IPS-15b (cell line): ENCODE measurements around the gene BRME1.
"Not testable (repeated sequence)": the region's sequence is repeated elsewhere in the genome, so short reads cannot be mapped to it uniquely, and the experiment has no call there.

Source experiments
- H3K27me3 ChIP-seq: one replicate; pipeline ENCODE4 v1.6.1; 2013; ENCODE audit warnings: low read length; ENCODE audit not compliant: control insufficient read depth, insufficient read depth
- H3K36me3 ChIP-seq: one replicate; pipeline ENCODE4 v1.6.1; 2013; ENCODE audit warnings: low read length; ENCODE audit not compliant: control insufficient read depth, insufficient read depth
- H3K4me1 ChIP-seq: one replicate; pipeline ENCODE4 v1.6.1; 2013; ENCODE audit warnings: mild to moderate bottlenecking, low read length; ENCODE audit not compliant: control insufficient read depth, insufficient read depth
- H3K4me3 ChIP-seq: one replicate; pipeline ENCODE4 v1.5.1; 2013; ENCODE audit warnings: low read depth, low read length
- H3K9ac ChIP-seq: one replicate; pipeline ENCODE4 v1.6.1; 2013; ENCODE audit warnings: low read depth, mild to moderate bottlenecking, low read length
- H3K9me3 ChIP-seq: one replicate; pipeline ENCODE4 v1.6.1; 2013; ENCODE audit warnings: mild to moderate bottlenecking, low read length; ENCODE audit not compliant: control insufficient read depth, insufficient read depth

The BRME1 gene

GRCh38 chr19:13922118-13922517, 16.2 kb upstream of the BRME1 start:
- not testable (repeated sequence) for H3K4me3 ChIP-seq, H3K9ac ChIP-seq, H3K4me1 ChIP-seq, H3K9me3 ChIP-seq, H3K27me3 ChIP-seq
- H3K36me3 ChIP-seq, result peaks cover 45% of the 10 kb centered on the region

- H3K36me3 ChIP-seq, result peaks cover 35% of the 10 kb centered on the region
- H3K4me3 ChIP-seq, result no peak overlapping the region
- no peaks in the 10 kb centered on the region for H3K27me3 ChIP-seq
Observed at GRCh38 chr19:13920940-13921747, 15.2 kb upstream of the BRME1 start.

GRCh38 chr19:13920524-13920923, 14.6 kb upstream of the BRME1 start:
- Histone ChIP-seq H3K9me3 (no peaks in the 10 kb centered on the region), H3K36me3 (peaks cover 34% of the 10 kb centered on the region), H3K27me3 (no peaks in the 10 kb centered on the region), H3K4me1 (no peaks in the 10 kb centered on the region), H3K9ac (no peak overlapping the region), H3K4me3 (no peak overlapping the region)

More at GRCh38 chr19:13920940-13921747, 15.2 kb upstream of the BRME1 start:
- no peaks in the 10 kb centered on the region for H3K4me1 ChIP-seq
- H3K9me3 ChIP-seq, result no peaks in the 10 kb centered on the region
- H3K9ac ChIP-seq, result no peak overlapping the region

- no peaks in the 10 kb centered on the region for H3K9me3 ChIP-seq
- H3K4me3 ChIP-seq, result no peak overlapping the region
- peaks cover 37% of the 10 kb centered on the region for H3K36me3 ChIP-seq
- no peaks in the 10 kb centered on the region for H3K4me1 ChIP-seq
- H3K27me3 ChIP-seq, result no peaks in the 10 kb centered on the region
- H3K9ac ChIP-seq, result no peak overlapping the region
Observed at GRCh38 chr19:13918726-13919411, 13.0 kb upstream of the BRME1 start.

- Histone ChIP-seq H3K27me3 (no peaks in the 10 kb centered on the region), H3K9me3 (no peaks in the 10 kb centered on the region), H3K4me1 (no peaks in the 10 kb centered on the region), H3K9ac (no peak overlapping the region), H3K36me3 (peaks cover 29% of the 10 kb centered on the region), H3K4me3 (no peak overlapping the region)
Observed at GRCh38 chr19:13917888-13918406, 12.0 kb upstream of the BRME1 start.

GRCh38 chr19:13914777-13915176, 8.9 kb upstream of the BRME1 start:
- Histone ChIP-seq H3K9me3 (no peaks in the 10 kb centered on the region), H3K4me3 (no peak overlapping the region), H3K9ac (no peak overlapping the region), H3K27me3 (no peaks in the 10 kb centered on the region), H3K4me1 (no peaks in the 10 kb centered on the region), H3K36me3 (peaks cover 24% of the 10 kb centered on the region)

- Histone ChIP-seq H3K27me3 (no peaks in the 10 kb centered on the region), H3K9me3 (no peaks in the 10 kb centered on the region), H3K36me3 (peaks cover 19% of the 10 kb centered on the region), H3K4me3 (no peak overlapping the region), H3K4me1 (no peaks in the 10 kb centered on the region), H3K9ac (no peak overlapping the region)
Observed at GRCh38 chr19:13913352-13913751, 7.4 kb upstream of the BRME1 start.

- Histone ChIP-seq H3K27me3 (peaks cover 7% of the 10 kb centered on the region), H3K36me3 (peaks cover 15% of the 10 kb centered on the region), H3K4me1 (peaks cover 4% of the 10 kb centered on the region), H3K9ac (no peak overlapping the region), H3K4me3 (no peak overlapping the region), H3K9me3 (no peaks in the 10 kb centered on the region)
Observed at GRCh38 chr19:13909430-13909829, 3.5 kb upstream of the BRME1 start.

GRCh38 chr19:13908674-13909073, 2.8 kb upstream of the BRME1 start:
- H3K9ac ChIP-seq, result no peak overlapping the region
- peaks cover 14% of the 10 kb centered on the region for H3K36me3 ChIP-seq
- H3K9me3 ChIP-seq, result no peaks in the 10 kb centered on the region
- H3K27me3 ChIP-seq, result peaks cover 7% of the 10 kb centered on the region
- H3K4me3 ChIP-seq, result no peak overlapping the region
- H3K4me1 ChIP-seq, result peaks cover 4% of the 10 kb centered on the region

- Histone ChIP-seq H3K4me1 (peaks cover 4% of the 10 kb centered on the region), H3K36me3 (peaks cover 8% of the 10 kb centered on the region), H3K9ac (peak overlapping the region; percentile 37), H3K4me3 (peak overlapping the region; percentile 72), H3K27me3 (peaks cover 7% of the 10 kb centered on the region), H3K9me3 (no peaks in the 10 kb centered on the region)
Observed at GRCh38 chr19:13906910-13907309, 993 bp upstream of the BRME1 start.

- Histone ChIP-seq H3K36me3 (peaks cover 8% of the 10 kb centered on the region), H3K9ac (peak overlapping the region; percentile 47), H3K4me1 (peaks cover 4% of the 10 kb centered on the region), H3K4me3 (peak overlapping the region; percentile 72), H3K9me3 (no peaks in the 10 kb centered on the region), H3K27me3 (peaks cover 7% of the 10 kb centered on the region)
Observed at GRCh38 chr19:13906521-13906904, 596 bp upstream of the BRME1 start.
